NCI-H526 (cell line): ENCODE data around the gene MKS1.

ENCODE experiments used
- DNase-seq, 2 experiments: peaks; one replicate each; lab custom pipeline; 2025; lab: John Stamatoyannopoulos, UW

Gene MKS1

GRCh38 chr17:58219007-58219788, at the start of gene MKS1:
MKS1 (minus strand) TSS chr17:58219255; CDS start chr17:58219230, 25 bp downstream.
- DNase-seq: peak; percentile 87 to 96

- DNase-seq: no peak
Observed at GRCh38 chr17:58268326-58268725, 49.3 kb upstream of the MKS1 start.

GRCh38 chr17:58267347-58268324, 48.6 kb upstream of the MKS1 start:
- no peak for DNase-seq

GRCh38 chr17:58265902-58266875, 47.1 kb upstream of the MKS1 start:
- DNase-seq: no peak

DNA sequence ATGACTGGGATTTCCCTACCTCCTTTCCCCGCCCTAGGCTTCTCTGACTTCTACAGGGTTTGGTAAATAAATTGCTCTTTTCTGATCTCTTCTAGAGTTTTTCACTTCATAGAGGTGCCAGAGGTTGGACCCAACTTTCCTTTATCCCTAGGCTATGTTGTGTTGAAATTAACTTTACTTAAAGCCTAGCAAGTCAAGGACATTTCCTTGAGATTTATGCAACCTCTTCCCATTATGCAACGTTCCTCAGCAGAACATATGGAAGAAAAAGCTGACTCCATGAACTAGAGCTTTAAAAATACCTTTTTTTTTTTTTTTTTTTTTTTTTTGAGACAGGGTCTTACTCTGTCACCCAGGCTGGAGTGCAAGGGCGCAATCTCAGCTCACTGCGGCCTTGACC, 46.2 kb upstream of the MKS1 start:
- no peak for DNase-seq

GRCh38 chr17:58264407-58265103, 45.5 kb upstream of the MKS1 start:
- no peak for DNase-seq

- DNase-seq: no peak
Observed at GRCh38 chr17:58263773-58264172, 44.7 kb upstream of the MKS1 start.

DNA sequence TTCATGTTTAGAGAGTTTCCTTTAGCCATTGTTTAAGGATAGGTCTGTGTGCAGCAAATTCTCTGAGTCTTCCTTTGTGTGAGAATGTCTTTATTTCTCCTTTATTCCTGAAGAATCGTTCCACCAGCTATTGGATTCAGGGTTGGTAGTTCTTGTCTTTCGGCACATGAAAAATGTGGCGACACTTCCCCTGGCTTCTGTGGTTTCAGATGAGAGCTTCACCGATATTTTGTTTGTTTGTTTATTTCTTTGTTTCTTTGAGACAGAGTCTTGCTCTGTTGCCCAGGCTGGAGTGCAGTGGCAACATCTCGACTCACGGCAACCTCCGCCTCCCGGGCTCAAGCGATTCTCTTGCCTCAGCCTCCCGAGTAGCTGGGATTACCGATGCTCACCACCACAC, 43.1 kb upstream of the MKS1 start:
- no peak for DNase-seq

DNA sequence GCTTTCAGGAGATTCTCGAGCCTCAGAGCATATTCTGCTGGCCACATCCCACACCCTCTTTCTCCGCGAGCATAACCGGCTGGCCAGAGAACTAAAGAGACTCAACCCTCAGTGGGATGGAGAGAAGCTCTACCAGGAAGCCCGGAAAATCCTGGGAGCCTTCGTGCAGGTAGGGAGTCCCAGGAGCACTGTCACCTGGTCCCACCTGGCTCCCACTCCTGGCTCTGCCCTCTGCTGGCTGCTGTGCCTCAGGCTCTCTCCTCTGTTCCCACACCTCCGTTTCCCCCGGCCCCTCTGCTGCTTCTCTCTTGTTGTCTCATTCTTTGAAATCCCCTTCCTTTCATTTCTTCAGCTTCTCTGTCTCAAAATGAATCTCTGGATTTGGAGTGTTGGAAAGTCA, 35.7 kb upstream of the MKS1 start:
- DNase-seq: peak in 1 of 2 experiments; percentile 60

- no peak for DNase-seq
Observed at GRCh38 chr17:58253082-58253481, 34.0 kb upstream of the MKS1 start.

GRCh38 chr17:58252141-58252540, 33.1 kb upstream of the MKS1 start:
- DNase-seq: no peak

DNA sequence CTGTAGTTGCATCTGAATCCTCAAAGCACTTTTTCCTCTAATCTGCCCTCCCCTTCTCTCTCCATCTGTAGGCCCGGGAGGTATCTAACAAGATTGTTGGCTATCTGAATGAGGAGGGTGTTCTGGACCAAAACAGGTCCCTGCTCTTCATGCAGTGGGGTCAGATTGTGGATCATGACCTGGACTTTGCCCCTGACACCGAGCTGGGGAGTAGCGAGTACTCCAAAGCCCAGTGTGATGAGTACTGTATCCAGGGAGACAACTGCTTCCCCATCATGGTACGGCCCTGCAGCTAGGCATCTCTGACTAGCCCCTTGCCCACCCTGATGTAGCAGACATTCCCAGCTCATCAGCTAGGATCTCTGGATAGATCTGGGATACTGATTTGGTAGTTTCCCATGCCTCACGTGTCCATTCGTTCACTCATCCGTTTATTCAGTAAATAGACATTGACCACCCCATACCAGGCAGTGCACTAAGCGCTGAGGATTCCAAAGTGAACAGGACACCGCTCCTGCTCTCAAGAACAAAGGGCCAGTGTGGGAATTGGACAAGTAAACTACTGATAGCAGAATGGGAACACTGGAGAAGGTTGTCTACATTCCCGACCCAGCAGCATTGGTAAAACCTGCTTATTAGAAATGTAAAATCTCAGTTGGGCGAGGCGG, 31.4 kb upstream of the MKS1 start:
- DNase-seq: no peak

DNA sequence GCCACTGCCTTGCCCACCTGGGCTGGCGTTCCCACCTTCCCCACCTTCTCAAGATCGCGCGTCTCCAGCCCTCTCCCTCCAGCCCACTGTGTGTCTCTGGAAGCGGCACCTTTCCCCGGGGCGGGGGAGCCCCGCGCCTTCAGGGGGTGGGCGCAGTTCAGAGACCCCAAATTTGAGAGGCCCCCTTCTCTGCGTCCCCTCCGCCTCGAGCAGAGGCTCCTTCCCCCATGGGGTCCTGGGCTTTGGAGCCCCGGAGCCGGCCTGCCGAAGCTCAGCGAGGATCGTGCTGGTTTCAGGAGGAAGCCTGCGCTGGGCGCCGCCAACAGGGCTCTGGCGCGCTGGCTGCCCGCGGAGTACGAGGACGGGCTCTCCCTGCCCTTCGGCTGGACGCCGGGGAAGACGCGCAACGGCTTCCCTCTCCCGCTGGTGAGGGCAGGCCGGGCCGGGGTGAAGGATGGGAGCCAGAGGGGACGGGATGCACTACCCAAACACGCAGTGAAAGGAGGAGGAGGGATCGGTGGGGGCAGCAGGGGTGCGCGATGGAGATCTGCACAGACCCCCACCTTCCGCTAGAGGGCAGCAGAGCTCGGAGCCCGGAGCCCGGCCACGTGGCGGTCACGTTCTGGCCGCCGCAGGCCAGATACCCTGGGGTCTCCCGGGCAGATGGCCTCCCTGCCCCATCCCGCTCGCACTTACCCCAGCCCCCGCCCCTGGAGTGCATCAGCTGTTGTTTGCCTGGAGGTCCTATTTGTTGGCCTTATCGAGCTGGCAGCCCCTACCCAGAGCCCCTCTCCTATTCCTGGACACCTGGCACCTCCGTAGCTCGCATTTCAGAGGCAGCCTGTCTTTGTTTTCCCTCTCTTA, 30.4 kb upstream of the MKS1 start:
- DNase-seq: peak; percentile 43 to 82

DNA sequence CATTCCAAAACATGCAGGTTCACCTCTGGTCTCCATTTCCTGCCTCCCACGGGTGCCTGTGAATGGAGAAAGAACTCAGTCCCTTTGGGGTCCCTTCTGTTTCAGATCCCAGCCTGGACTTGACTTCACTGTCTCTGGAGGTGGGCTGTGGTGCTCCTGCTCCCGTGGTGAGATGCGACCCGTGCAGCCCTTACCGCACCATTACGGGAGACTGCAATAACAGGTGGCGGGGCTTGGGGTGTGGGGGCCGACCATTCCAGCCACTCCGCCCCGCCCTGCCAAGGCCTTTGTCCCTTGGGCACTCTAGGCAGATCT, 29.9 kb upstream of the MKS1 start:
- no peak for DNase-seq

GRCh38 chr17:58247511-58248363, 28.7 kb upstream of the MKS1 start:
- no peak for DNase-seq

GRCh38 chr17:58246781-58247180, 27.7 kb upstream of the MKS1 start:
- no peak for DNase-seq

GRCh38 chr17:58246104-58246740, 27.2 kb upstream of the MKS1 start:
- no peak for DNase-seq

- no peak for DNase-seq
Observed at GRCh38 chr17:58245428-58246103, 26.5 kb upstream of the MKS1 start.
